ENCODE results near the gene NUAK1. TPM values are rescaled to one million over a fixed set of nuclear protein-coding genes. Genes with fewer than 3 reads are reported as not detected.
A peak's percentile ranks its signal among the peaks of the same experiment; 100 is the strongest.

Gene NUAK1
- total RNA-seq, 4 donors from 2014 or later: 1.1 to 5.1 (median 2.3) TPM

DNA sequence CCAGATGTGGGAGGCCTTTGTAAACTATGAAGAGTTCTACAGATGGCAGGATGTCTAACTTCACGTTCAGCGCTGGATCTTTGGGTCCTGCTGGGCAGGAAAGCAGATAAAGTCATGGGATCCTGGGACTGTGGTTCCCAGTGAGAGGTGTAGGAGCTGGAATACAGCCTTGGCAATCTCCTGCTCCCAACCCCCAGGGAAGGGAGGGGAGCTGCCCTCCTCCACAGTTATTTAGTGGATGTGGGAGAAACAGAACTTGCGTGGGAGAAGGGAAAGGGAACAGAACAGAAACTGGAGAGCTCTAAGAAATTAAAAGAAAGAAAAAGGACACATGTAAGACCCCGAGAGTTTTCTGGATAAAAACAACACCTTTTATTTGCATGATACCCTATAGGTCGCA, 37.0 kb downstream of the NUAK1 start:
- no peak for TF ChIP-seq POLR2A (IDR thresholded peaks at IDR 0.05)
- TF ChIP-seq, protein P1, sequence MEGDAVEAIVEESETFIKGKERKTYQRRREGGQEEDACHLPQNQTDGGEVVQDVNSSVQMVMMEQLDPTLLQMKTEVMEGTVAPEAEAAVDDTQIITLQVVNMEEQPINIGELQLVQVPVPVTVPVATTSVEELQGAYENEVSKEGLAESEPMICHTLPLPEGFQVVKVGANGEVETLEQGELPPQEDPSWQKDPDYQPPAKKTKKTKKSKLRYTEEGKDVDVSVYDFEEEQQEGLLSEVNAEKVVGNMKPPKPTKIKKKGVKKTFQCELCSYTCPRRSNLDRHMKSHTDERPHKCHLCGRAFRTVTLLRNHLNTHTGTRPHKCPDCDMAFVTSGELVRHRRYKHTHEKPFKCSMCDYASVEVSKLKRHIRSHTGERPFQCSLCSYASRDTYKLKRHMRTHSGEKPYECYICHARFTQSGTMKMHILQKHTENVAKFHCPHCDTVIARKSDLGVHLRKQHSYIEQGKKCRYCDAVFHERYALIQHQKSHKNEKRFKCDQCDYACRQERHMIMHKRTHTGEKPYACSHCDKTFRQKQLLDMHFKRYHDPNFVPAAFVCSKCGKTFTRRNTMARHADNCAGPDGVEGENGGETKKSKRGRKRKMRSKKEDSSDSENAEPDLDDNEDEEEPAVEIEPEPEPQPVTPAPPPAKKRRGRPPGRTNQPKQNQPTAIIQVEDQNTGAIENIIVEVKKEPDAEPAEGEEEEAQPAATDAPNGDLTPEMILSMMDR (IDR thresholded peaks at IDR 0.05): no peak
- intact Hi-C loops (cut with DNase I): no loop called here
- Histone ChIP-seq H3K4me3 (no peak overlapping the region), H3K27me3 (peaks cover 0 to 69% (median 0%) of the 10 kb centered on the region in 4 donors), H3K27ac (no peak overlapping the region), H3K4me1 (peaks cover 0 to 26% (median 4%) of the 10 kb centered on the region in 3 donors), H3K36me3 (peaks cover 0 to 29% (median 0%) of the 10 kb centered on the region in 3 donors), H3K9me3 (no peaks in the 10 kb centered on the region)
- WGBS, 2 donors: 86 to 94% methylated on average over 5 of the region's 5 CpGs
- no peak for DNase-seq

DNA sequence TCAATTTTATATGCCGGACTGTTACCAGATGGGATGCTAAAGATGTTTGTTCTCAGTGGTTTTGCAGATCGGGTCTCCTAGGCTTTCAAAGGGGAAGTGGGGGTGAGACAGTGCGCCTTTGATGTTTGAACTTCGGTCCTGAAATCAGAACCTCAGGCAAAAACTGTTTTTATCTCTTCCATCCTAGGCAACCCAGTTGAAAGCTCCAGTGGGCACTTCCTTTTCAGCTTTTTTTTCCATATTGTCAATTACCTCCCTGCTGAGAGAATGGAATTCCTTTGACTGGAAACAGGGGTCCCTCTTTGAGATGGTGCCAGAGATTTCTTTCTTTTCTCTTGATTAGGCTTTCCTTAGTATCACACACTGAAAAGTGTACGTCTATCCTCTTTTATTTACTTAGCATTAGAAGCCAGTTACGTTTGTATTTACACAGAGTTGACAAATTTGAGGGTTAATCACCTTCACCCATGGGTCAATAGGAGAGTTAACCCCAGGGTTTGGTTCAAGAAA, 40.0 kb downstream of the NUAK1 start:
- no peak for DNase-seq
- intact Hi-C loops (cut with DNase I): no loop called here
- no peaks in the 10 kb centered on the region for H3K9me3 ChIP-seq
- H3K27me3 ChIP-seq: peaks cover 0 to 53% (median 0%) of the 10 kb centered on the region in 4 donors
- H3K36me3 ChIP-seq: peaks cover 0 to 21% (median 0%) of the 10 kb centered on the region in 3 donors
- H3K4me3 ChIP-seq: no peak overlapping the region
- H3K4me1 ChIP-seq: peaks cover 0 to 33% (median 16%) of the 10 kb centered on the region in 3 donors
- WGBS, 2 donors: 64 to 81% methylated on average over 6 of the region's 6 CpGs
- TF ChIP-seq, protein P1 (IDR thresholded peaks at IDR 0.05): no peak
- no peak for TF ChIP-seq POLR2A (IDR thresholded peaks at IDR 0.05)
- no peak overlapping the region for H3K27ac ChIP-seq

DNA sequence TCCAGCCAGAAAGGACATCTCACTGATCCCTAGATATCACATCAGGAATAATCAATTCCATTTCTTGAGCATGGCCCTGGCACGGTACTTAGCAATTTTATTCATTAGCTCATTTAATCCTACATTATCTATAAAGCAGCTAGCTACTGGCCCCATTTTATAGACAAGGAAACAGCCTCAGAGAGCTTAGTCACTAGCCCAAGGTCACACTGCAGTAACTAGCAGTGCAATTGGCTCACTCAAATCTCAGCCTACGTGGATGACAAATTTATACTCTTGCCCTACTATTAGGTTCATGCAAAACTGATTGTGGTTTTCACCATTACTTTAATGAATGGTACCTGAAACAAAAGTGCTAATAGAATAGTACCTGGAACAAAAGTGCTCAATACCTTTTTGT, 41.7 kb downstream of the NUAK1 start:
- WGBS, 2 donors: 22 to 42% methylated on average over 2 of the region's 2 CpGs
- H3K4me3 ChIP-seq: no peak overlapping the region

GRCh38 chr12:106096376-106096775, 42.4 kb downstream of the NUAK1 start:
- Histone ChIP-seq H3K4me3 (no peak overlapping the region), H3K4me1 (peaks cover 0 to 46% (median 22%) of the 10 kb centered on the region in 3 donors), H3K27ac (peak overlapping the region in 3 of 4 donors; percentile 49 to 64 (median 50)), H3K36me3 (no peaks in the 10 kb centered on the region), H3K9me3 (no peaks in the 10 kb centered on the region), H3K27me3 (peaks cover 0 to 43% (median 0%) of the 10 kb centered on the region in 4 donors)
- DNase-seq: no peak
- WGBS, 2 donors: 23 to 28% methylated on average over 12 of the region's 12 CpGs
- intact Hi-C loops (cut with DNase I): no loop called here
- TF ChIP-seq, protein P1 (IDR thresholded peaks at IDR 0.05): no peak
- no peak for TF ChIP-seq POLR2A (IDR thresholded peaks at IDR 0.05)

More for the DNA sequence above, 41.7 kb downstream of the NUAK1 start:
- peaks cover 0 to 47% (median 0%) of the 10 kb centered on the region in 4 donors for H3K27me3 ChIP-seq
- intact Hi-C loops (cut with DNase I): no loop called here
- H3K36me3 ChIP-seq: peaks cover 0 to 6% (median 0%) of the 10 kb centered on the region in 3 donors
- no peaks in the 10 kb centered on the region for H3K9me3 ChIP-seq
- H3K27ac ChIP-seq: peak overlapping the region in 3 of 4 donors; percentile 49 to 64 (median 50)
- H3K4me1 ChIP-seq: peaks cover 0 to 40% (median 19%) of the 10 kb centered on the region in 3 donors
- TF ChIP-seq, protein P1 (IDR thresholded peaks at IDR 0.05): no peak
- TF ChIP-seq POLR2A (IDR thresholded peaks at IDR 0.05): no peak
- DNase-seq: no peak

DNA sequence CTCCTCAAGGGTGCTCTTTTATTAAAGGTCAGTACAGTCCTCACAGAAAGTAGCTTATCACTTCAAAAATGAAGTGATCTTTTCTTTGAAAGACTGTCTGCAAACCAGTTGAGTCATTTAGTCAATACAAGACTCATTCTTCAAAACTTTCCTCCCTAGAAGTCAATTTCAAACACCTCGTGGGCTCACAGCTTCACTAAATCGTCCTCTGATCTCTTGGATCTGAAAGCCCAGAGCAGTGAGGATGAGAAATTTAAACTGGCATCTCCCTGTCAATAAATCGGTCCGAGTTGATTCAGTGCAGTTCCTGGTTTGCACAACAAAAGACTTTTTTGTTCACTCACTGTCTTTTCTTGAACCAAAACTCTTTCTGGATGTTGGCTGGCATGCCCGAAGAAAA, 44.5 kb downstream of the NUAK1 start:
- H3K27ac ChIP-seq: no peak overlapping the region
- TF ChIP-seq, protein P1 (IDR thresholded peaks at IDR 0.05): no peak
- TF ChIP-seq POLR2A (IDR thresholded peaks at IDR 0.05): no peak

More for the DNA sequence above, 44.5 kb downstream of the NUAK1 start:
- no peaks in the 10 kb centered on the region for H3K36me3 ChIP-seq
- 78 to 79% methylated on average over 5 of the region's 5 CpGs for WGBS, 2 donors
- no peaks in the 10 kb centered on the region for H3K9me3 ChIP-seq
- H3K4me3 ChIP-seq: no peak overlapping the region
- H3K27me3 ChIP-seq: peaks cover 0 to 31% (median 0%) of the 10 kb centered on the region in 4 donors
- DNase-seq: no peak
- H3K4me1 ChIP-seq: peaks cover 0 to 66% (median 35%) of the 10 kb centered on the region in 3 donors
- intact Hi-C loops (cut with DNase I): no loop called here

Data from esophagus squamous epithelium (tissue), 5 donors.